ENCODE data around the gene AKNA. TPM values are rescaled to one million over a fixed set of nuclear protein-coding genes. Genes with fewer than 3 reads are reported as not detected.

AKNA gene
- total and polyA plus RNA-seq, 2 of the 8 experiments (the other 6 are each of a cell fraction or from before 2014, with no cell fraction given): 21.0 to 27.4 TPM

GRCh38 chr9:114341991-114342390 is 45.8 kb downstream of the AKNA start:
- Histone ChIP-seq H4K8ac (ENCODE audit: extremely low read depth, insufficient read depth, low read length) (no peak overlapping the region), H2BK5ac (ENCODE audit: low read depth, low read length) (no peak overlapping the region), H3K36me3 (ENCODE audit: control insufficient read depth in 2 of 4, insufficient read depth in 4 of 4, low read length in 3 of 4) (peaks cover 20 to 70% (median 55%) of the 10 kb centered on the region in 4 experiments), H3K27ac (ENCODE audit: low read depth, low read length) (no peak overlapping the region), H2BK120ac (replicated peaks; ENCODE audit: low read depth, low read length) (no peak overlapping the region), H4K5ac (ENCODE audit: insufficient read length, low read depth, low read length) (no peak overlapping the region), H3K79me2 (ENCODE audit: control insufficient read depth in 1 of 2, insufficient read depth in 2 of 2, low read length in 2 of 2) (no peaks in the 10 kb centered on the region), H3K56ac (replicated peaks; ENCODE audit: insufficient read length, low read depth, low read length) (no peak overlapping the region), H2BK15ac (ENCODE audit: low read length) (no peak overlapping the region), H2AK5ac (ENCODE audit: low read depth, low read length) (no peak overlapping the region), H3K14ac (ENCODE audit: insufficient read length) (no peak overlapping the region), H3K9me3 (ENCODE audit: insufficient read depth in 2 of 2, low read depth in 1 of 2, low read length in 1 of 2) (no peaks in the 10 kb centered on the region), H2BK12ac (ENCODE audit: low read depth, low read length) (no peak overlapping the region), H2BK20ac (ENCODE audit: low read length) (no peak overlapping the region), H3K79me1 (ENCODE audit: low read depth, low read length) (no peaks in the 10 kb centered on the region), H3K4ac (replicated peaks; ENCODE audit: insufficient read length, low read depth, low read length) (no peak overlapping the region), H3K27me3 (replicated peaks in 1 of 4; ENCODE audit: control insufficient read depth in 3 of 4, extremely low read depth in 1 of 4, insufficient read depth in 3 of 4, low read length in 3 of 4) (no peaks in the 10 kb centered on the region), H3K9ac (replicated peaks in 1 of 4; ENCODE audit: extremely low read depth in 1 of 4, low read depth in 3 of 4, low read length in 3 of 4) (no peak overlapping the region), H2AFZ (ENCODE audit: low read length) (no peak overlapping the region), H3K18ac (ENCODE audit: extremely low read depth, low read length) (no peak overlapping the region), H3K4me1 (replicated peaks in 1 of 4; ENCODE audit: control insufficient read depth in 3 of 4, insufficient read depth in 4 of 4, low read length in 3 of 4) (no peaks in the 10 kb centered on the region), H3K4me2 (ENCODE audit: insufficient read depth in 1 of 2, low read depth in 2 of 2, low read length in 2 of 2) (no peak overlapping the region), H3K4me3 (ENCODE audit: extremely low read depth in 1 of 4, insufficient read depth in 2 of 4, low read depth in 3 of 4, low read length in 4 of 4) (no peak overlapping the region), H3K23me2 (ENCODE audit: low read depth, low read length) (no peaks in the 10 kb centered on the region), H3K23ac (ENCODE audit: insufficient read length) (no peak overlapping the region), H4K91ac (replicated peaks; ENCODE audit: insufficient read length, low read length) (no peak overlapping the region), H4K20me1 (replicated peaks in 1 of 2; ENCODE audit: control insufficient read depth in 1 of 2, insufficient read depth in 2 of 2, low read length in 2 of 2) (peaks cover 0 to 2% of the 10 kb centered on the region in 2 experiments)
- no peak for FAIRE-seq
- TF ChIP-seq TCF12 (IDR thresholded peaks at IDR 0.05; ENCODE audit: low read depth, low read length): no peak
- no peak for TF ChIP-seq SP2 (IDR thresholded peaks at IDR 0.05; ENCODE audit: low read length)
- TF ChIP-seq JUN (IDR thresholded peaks at IDR 0.05; ENCODE audit: low read depth, low read length): no peak
- TF ChIP-seq NANOG (IDR thresholded peaks at IDR 0.05; ENCODE audit: insufficient read depth, low read depth, low read length, poor library complexity, severe bottlenecking): no peak
- TF ChIP-seq CEBPB (IDR thresholded peaks at IDR 0.05; ENCODE audit: low read depth, low read length): no peak
- TF ChIP-seq CTCF (IDR thresholded peaks at IDR 0.05; ENCODE audit: control extremely low read depth in 1 of 3, insufficient read depth in 1 of 3, low read depth in 1 of 3, low read length in 3 of 3): no peak
- CTCF ChIA-PET (ENCODE audit: partially characterized antibody): interaction anchor here (0.6 to 2.8 kb wide), 6 partner anchors 14 to 113 kb away, joined by 3 to 14 read pairs (median 4); no protein-coding TSS in a partner anchor
- DNase-seq (ENCODE audit: low read depth in 1 of 2, low spot score in 2 of 2): no peak
- 91% methylated on average over 4 of the region's 4 CpGs; no CpG with 5 or more reads in 1 of the 2 experiments for WGBS, 2 experiments (ENCODE audit: extremely low coverage in 1 of 2, insufficient coverage in 1 of 2, insufficient read length in 1 of 2, insufficient replicate concordance in 2 of 2, low coverage in 1 of 2, low lambda C conversion rate in 2 of 2, missing lambda C conversion rate in 1 of 2)
- POLR2A ChIA-PET (ENCODE audit: partially characterized antibody): interaction anchor here (1.0 to 2.1 kb wide), 3 partner anchors 10 to 43 kb away, joined by 3 to 8 read pairs (median 4); no protein-coding TSS in a partner anchor
